K562 (cell line): ENCODE data around the gene ANTKMT. TPM values are rescaled to one million over a fixed set of nuclear protein-coding genes. Genes with fewer than 3 reads are reported as not detected.
A peak's percentile ranks its signal among the peaks of the same experiment; 100 is the strongest.

Source experiments
- ATAC-seq: fragments of 200-7000 bp; cut with Tn5 transposase; 3 replicates; pipeline ENCODE4 v1.9.1; 2020; ENCODE audit warnings: moderate library complexity
- BruUV-seq: library from RNA; stranded (reverse); fragments of 400-500 nt; replicated peaks from 2 replicates; lab custom pipeline; 2021; lab: Mats Ljungman, UMichigan
- CTCF ChIA-PET: fragments of 300-600 bp; formaldehyde crosslinking; extraction: SDS; loops from one replicate; lab custom pipeline; 2021; ENCODE audit warnings: low intra/inter-chr PET ratio; lab: Yijun Ruan, JAX
- POLR2A ChIA-PET: fragments of 300-600, 350-650 bp; sonication (Branson Sonifier 250); formaldehyde crosslinking; extraction: SDS; loops from one replicate; lab custom pipeline; 2021; ENCODE audit warnings: antibody characterized with exemption, inconsistent platforms; lab: Yijun Ruan, JAX
- DNase-seq, 4 experiments: peaks; one replicate each; pipeline versions ENCODE4 v3.0.0 to v3.0.0-alpha.2; 2011 to 2018; ENCODE audit warnings: low spot score in 3 of 4, mixed read lengths in 3 of 4; ENCODE audit errors: extremely low read depth in 1 of 4
- FAIRE-seq: peaks from 2 replicates; lab custom pipeline; 2011; peaks lifted over from hg19 to GRCh38; lab: Jason Lieb, UNC
- H2AFZ ChIP-seq: 2 replicates; pipeline ENCODE4 v1.6.0; 2011; ENCODE audit warnings: low read depth, low read length, control low read depth, inconsistent platforms
- H3K27ac ChIP-seq: fragments of 200-600 bp; 3 replicates; pipeline ENCODE4 v1.8.0; 2011; ENCODE audit warnings: low read depth, mild to moderate bottlenecking, control low read depth, inconsistent platforms, low read length, moderate library complexity, mixed read lengths; ENCODE audit errors: extremely low read depth
- H3K27me3 ChIP-seq, 2 experiments: fragments of 300-600 bp in 1 of 2; 2 replicates in 1 of 2; 3 replicates in 1 of 2; pipeline versions ENCODE4 v1.6.0 to v1.8.0; 2011; ENCODE audit warnings: inconsistent platforms in 2 of 2, low read length in 2 of 2, mild to moderate bottlenecking in 1 of 2, mixed read lengths in 1 of 2, moderate library complexity in 1 of 2; ENCODE audit not compliant: control insufficient read depth in 2 of 2, insufficient read depth in 2 of 2
- H3K36me3 ChIP-seq: fragments of 300-600 bp; 3 replicates; pipeline ENCODE4 v1.8.0; 2011; ENCODE audit warnings: mild to moderate bottlenecking, low read length, inconsistent platforms; ENCODE audit not compliant: control insufficient read depth, insufficient read depth
- H3K4me1 ChIP-seq, 2 experiments: fragments of 200-600 bp in 1 of 2; replicated peaks in 1 of 2; 2 replicates in 1 of 2; 3 replicates in 1 of 2; pipeline versions ENCODE4 v1.5.1 to v1.8.0; 2011; ENCODE audit warnings: inconsistent platforms in 2 of 2, low read length in 2 of 2, mild to moderate bottlenecking in 1 of 2, mixed read lengths in 1 of 2, moderate library complexity in 1 of 2; ENCODE audit not compliant: control insufficient read depth in 2 of 2, insufficient read depth in 2 of 2
- H3K4me2 ChIP-seq: 2 replicates; pipeline ENCODE4 v1.6.1; 2011; ENCODE audit warnings: low read length, control low read depth, inconsistent platforms, mixed read lengths; ENCODE audit not compliant: insufficient read depth
- H3K4me3 ChIP-seq: fragments of 200-600 bp; sonication (generic), shearing (Covaris generic); 2 replicates; pipeline ENCODE4 v1.5.1; 2016; ENCODE audit warnings: control low read depth, inconsistent platforms
- H3K79me2 ChIP-seq: fragments of 200-600 bp; 3 replicates; pipeline ENCODE4 v1.8.0; 2011; ENCODE audit warnings: low read length, inconsistent platforms; ENCODE audit not compliant: control insufficient read depth, insufficient read depth
- H3K9ac ChIP-seq, 2 experiments: 2 replicates each; pipeline versions ENCODE4 v1.6.0 to v1.6.1; 2011; ENCODE audit warnings: low read depth in 2 of 2, low read length in 2 of 2, control low read depth in 1 of 2, inconsistent platforms in 1 of 2, mild to moderate bottlenecking in 1 of 2, mixed read lengths in 1 of 2; ENCODE audit not compliant: insufficient read depth in 1 of 2
- H3K9me1 ChIP-seq: one replicate; pipeline ENCODE4 v1.6.0; 2011; ENCODE audit warnings: inconsistent platforms, mild to moderate bottlenecking, low read length, moderate library complexity; ENCODE audit not compliant: control insufficient read depth, insufficient read depth
- H3K9me3 ChIP-seq: replicated peaks from 2 replicates; pipeline ENCODE4 v1.5.1; 2011; ENCODE audit warnings: low read depth, low read length, inconsistent platforms; ENCODE audit not compliant: control insufficient read depth, insufficient read depth
- H4K20me1 ChIP-seq: replicated peaks from 2 replicates; pipeline ENCODE4 v1.6.1; 2011; ENCODE audit warnings: low read length, inconsistent platforms, mixed read lengths; ENCODE audit not compliant: control insufficient read depth, insufficient read depth
- CHD1 ChIP-seq: fragments of 200-600 bp; sonication (generic); IDR thresholded peaks from one replicate; pipeline ENCODE4 v1.6.1; 2012; ENCODE audit warnings: mild to moderate bottlenecking, moderate library complexity, low read length, inconsistent platforms
- EP300 ChIP-seq: IDR thresholded peaks from 2 replicates; pipeline ENCODE4 v1.6.1; 2012; ENCODE audit warnings: low read length, improper control_type of control experiment
- HMGN3 ChIP-seq: IDR thresholded peaks from 2 replicates; pipeline ENCODE4 v1.6.1; 2011; ENCODE audit warnings: borderline replicate concordance, low read depth, mild to moderate bottlenecking, mixed read lengths, low read length; ENCODE audit not compliant: insufficient read length; ENCODE audit errors: extremely low read depth
- HNRNPL ChIP-seq: fragments of 200-400 bp; formaldehyde crosslinking; IDR thresholded peaks from 2 replicates; pipeline ENCODE4 v1.6.1; 2017; ENCODE audit warnings: low read depth, mild to moderate bottlenecking, low read length
- MCM2 ChIP-seq: fragments of 450-650 bp; IDR thresholded peaks from 2 replicates; pipeline ENCODE4 v1.6.1; 2017; ENCODE audit warnings: low read depth, mild to moderate bottlenecking
- MTA2 ChIP-seq: fragments of 450-650 bp; IDR thresholded peaks from 2 replicates; pipeline ENCODE4 v1.6.1; 2016; ENCODE audit warnings: low read depth
- RBFOX2 ChIP-seq: fragments of 200-400 bp; formaldehyde crosslinking; IDR thresholded peaks from 2 replicates; pipeline ENCODE4 v1.6.1; 2017; ENCODE audit warnings: low read depth, mild to moderate bottlenecking, low read length, moderate library complexity
- RFX5 ChIP-seq: IDR thresholded peaks from 2 replicates; pipeline ENCODE4 v1.6.1; 2011; ENCODE audit warnings: low read depth, mild to moderate bottlenecking, improper control_type of control experiment, low read length
- TAF9B ChIP-seq: fragments of 450-650 bp; IDR thresholded peaks from 2 replicates; pipeline ENCODE4 v1.6.1; 2018; ENCODE audit warnings: mild to moderate bottlenecking; ENCODE audit not compliant: partially characterized antibody
- YY1 ChIP-seq, 3 experiments: IDR thresholded peaks; 2 replicates each; pipeline ENCODE4 v1.6.1; 2011; ENCODE audit warnings: low read length in 2 of 3, mild to moderate bottlenecking in 2 of 3, moderate library complexity in 2 of 3, borderline replicate concordance in 1 of 3, control low read depth in 1 of 3, low read depth in 1 of 3; ENCODE audit not compliant: insufficient read depth in 3 of 3, insufficient replicate concordance in 2 of 3, control insufficient read depth in 1 of 3, insufficient read length in 1 of 3; ENCODE audit errors: extremely low read depth in 1 of 3
- ZBTB7A ChIP-seq: IDR thresholded peaks from 2 replicates; pipeline ENCODE4 v1.6.1; 2011; ENCODE audit warnings: low read depth, mild to moderate bottlenecking, low read length, moderate library complexity, borderline replicate concordance; ENCODE audit not compliant: control insufficient read depth
- ZNF24 ChIP-seq: fragments of 450-650 bp; IDR thresholded peaks from 2 replicates; pipeline ENCODE4 v1.6.1; 2016
- ZNF316 ChIP-seq: fragments of 450-650 bp; IDR thresholded peaks from 2 replicates; pipeline ENCODE4 v1.6.1; 2016
- WGBS: fragments of 100-300 bp; shearing (Covaris generic); methylation state at CpG from one replicate; pipeline ENCODE4 v1.1.6; 2016; ENCODE audit warnings: low coverage, mixed read lengths; ENCODE audit not compliant: insufficient coverage; ENCODE audit errors: missing lambda C conversion rate; 5-methylcytosine and 5-hydroxymethylcytosine counted together
- in situ Hi-C: fragments of 300-500 bp; cut with MboI; formaldehyde crosslinking; loops from 4 replicates; pipeline ENCODE4 v1.15.0; 2018; ENCODE audit warnings: inconsistent platforms, mixed read lengths
- intact Hi-C: fragments of 100-400 bp; cut with micrococcal nuclease; formaldehyde crosslinking; loops from 2 replicates; pipeline ENCODE4 v1.14.2; 2022
- polyA plus RNA-seq, 8 experiments: library from polyadenylated mRNA; depleted of rRNA in 4 of 8; stranded (reverse) in 5 of 8; unstranded in 3 of 8; fragments of >200 nt; fragmentation: Nextera tagmentation in 2 of 8; fragmentation: Illumina TruSeq in 1 of 8; extraction: Ambion mirVana in 2 of 8; extraction: Trizol in 1 of 8; gene quantifications; 2 replicates each; pipeline versions ENCODE4 v1.2.1 to v1.2.3, GENCODE V29; 2011 to 2014; ENCODE audit warnings: inconsistent platforms in 1 of 8, missing spikeins in 1 of 8
- total RNA-seq, 7 experiments: library from RNA; depleted of rRNA in 6 of 7; stranded (reverse); fragments of >200 nt in 6 of 7; fragmentation: Illumina TruSeq in 2 of 7; extraction: Trizol in 2 of 7; gene quantifications; 2 replicates each; pipeline versions ENCODE4 v1.2.1 to v1.2.3, GENCODE V29; 2011 to 2021; ENCODE audit warnings: low replicate concordance in 1 of 7
- TF ChIP-seq, protein P1 (sequence below): sonication (generic); formaldehyde crosslinking; IDR thresholded peaks from 2 replicates; pipeline ENCODE4 v1.8.0; 2022; ENCODE audit warnings: mild to moderate bottlenecking, missing genetic modification reagents, borderline replicate concordance
- TF ChIP-seq, protein P2 (sequence below): fragments of 250-450 bp; sonication (Bioruptor Pico); IDR thresholded peaks from 2 replicates; pipeline ENCODE4 v1.5.0; 2022; ENCODE audit warnings: mild to moderate bottlenecking
- TF ChIP-seq, protein P3 (sequence below): fragments of 250-450 bp; sonication (Bioruptor Pico); IDR thresholded peaks from 2 replicates; pipeline ENCODE4 v1.5.0; 2021

ANTKMT gene
- total and polyA plus RNA-seq, 9 of the 15 experiments (the other 6 are each of a cell fraction or from before 2014, with no cell fraction given) = 0.58 to 217 (median 19.1) TPM

DNA sequence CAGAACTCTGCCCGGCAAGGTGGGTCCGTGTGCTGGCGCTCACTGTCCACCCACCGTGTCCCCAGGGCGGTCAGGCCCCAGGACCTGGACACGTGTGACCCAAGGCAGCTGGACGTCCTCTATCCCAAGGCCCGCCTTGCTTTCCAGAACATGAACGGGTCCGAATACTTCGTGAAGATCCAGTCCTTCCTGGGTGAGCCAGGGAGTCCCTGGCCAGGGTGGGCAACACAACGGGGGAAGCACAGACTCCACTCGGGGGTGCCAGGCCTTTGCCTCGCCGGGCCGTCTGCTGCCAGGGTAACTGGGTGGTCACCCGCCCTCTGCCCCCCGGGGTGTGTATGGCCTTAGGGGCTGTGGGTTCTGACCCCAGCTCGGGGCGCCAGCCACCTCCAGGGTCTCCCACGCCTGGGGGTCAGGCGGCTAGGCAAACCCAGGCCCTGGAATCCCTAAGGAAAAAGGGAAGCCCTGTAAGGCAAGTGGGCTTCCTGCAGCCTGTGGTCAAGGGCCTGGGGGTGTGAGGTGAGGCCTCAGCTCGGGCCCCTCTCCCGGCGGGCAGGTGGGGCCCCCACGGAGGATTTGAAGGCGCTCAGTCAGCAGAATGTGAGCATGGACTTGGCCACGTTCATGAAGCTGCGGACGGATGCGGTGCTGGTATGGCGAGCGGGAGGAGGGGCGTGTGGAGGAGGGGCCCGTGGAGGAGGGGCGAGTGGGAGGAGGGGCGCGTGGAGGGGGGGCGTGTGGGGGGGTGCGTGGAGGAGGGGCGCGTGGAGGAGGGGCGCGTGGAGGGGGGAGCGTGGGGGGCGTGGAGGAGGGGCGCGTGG, 46.1 kb downstream of the ANTKMT start:
- BruUV-seq = no TSS peak
- FAIRE-seq (no peak), ATAC-seq (no peak), DNase-seq (peak in 2 of 4 experiments; percentile 47 to 61)
- Histone ChIP-seq H2AFZ (no peak overlapping the region), H3K9me1 (no peaks in the 10 kb centered on the region), H3K79me2 (no peaks in the 10 kb centered on the region), H3K9ac (peak overlapping the region in 1 of 2 experiments; percentile 35; a peak in 1 of 4 replicates), H3K27me3 (peaks cover 0 to 6% of the 10 kb centered on the region in 2 experiments; a peak in 1 of 5 replicates), H3K27ac (no peak overlapping the region), H4K20me1 (0 out of 2 replicates have a peak, but pooled peaks cover 3% of the 10 kb centered on the region), H3K4me2 (no peak overlapping the region), H3K9me3 (no peaks in the 10 kb centered on the region), H3K36me3 (no peaks in the 10 kb centered on the region), H3K4me3 (no peak overlapping the region), H3K4me1 (peaks cover 0 to 72% of the 10 kb centered on the region in 2 experiments; a peak in 2 of 5 replicates)
- intact Hi-C loops = no loop called here
- ChIA-PET POLR2A (interaction anchor here (0.6 to 1.5 kb wide), 3 partner anchors 9 to 25 kb away, joined by 3 read pairs; partner anchors contain the start of genes CHTF18 and RPUSD1), CTCF (no interaction called here)
- in situ Hi-C loops = no loop called here
- WGBS = 29% methylated on average over 25 of the region's 48 CpGs
- TF ChIP-seq, protein P1, sequence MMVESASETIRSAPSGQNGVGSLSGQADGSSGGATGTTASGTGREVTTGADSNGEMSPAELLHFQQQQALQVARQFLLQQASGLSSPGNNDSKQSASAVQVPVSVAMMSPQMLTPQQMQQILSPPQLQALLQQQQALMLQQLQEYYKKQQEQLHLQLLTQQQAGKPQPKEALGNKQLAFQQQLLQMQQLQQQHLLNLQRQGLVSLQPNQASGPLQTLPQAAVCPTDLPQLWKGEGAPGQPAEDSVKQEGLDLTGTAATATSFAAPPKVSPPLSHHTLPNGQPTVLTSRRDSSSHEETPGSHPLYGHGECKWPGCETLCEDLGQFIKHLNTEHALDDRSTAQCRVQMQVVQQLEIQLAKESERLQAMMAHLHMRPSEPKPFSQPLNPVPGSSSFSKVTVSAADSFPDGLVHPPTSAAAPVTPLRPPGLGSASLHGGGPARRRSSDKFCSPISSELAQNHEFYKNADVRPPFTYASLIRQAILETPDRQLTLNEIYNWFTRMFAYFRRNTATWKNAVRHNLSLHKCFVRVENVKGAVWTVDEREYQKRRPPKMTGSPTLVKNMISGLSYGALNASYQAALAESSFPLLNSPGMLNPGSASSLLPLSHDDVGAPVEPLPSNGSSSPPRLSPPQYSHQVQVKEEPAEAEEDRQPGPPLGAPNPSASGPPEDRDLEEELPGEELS (CRISPR knock-in tag) = no peak
- TF ChIP-seq HNRNPL (0 out of 2 replicates have a peak, but pooled peaks have one; percentile 28), MCM2 (no peak), EP300 (no peak), MTA2 (no peak), HMGN3 (no peak), CHD1 (no peak), TAF9B (no peak), RFX5 (no peak), ZNF24 (no peak), ZBTB7A (peak; percentile 55; the same call in 1 of the 2 replicates), ZNF316 (peak; percentile 41), YY1 (IDR thresholded peaks at IDR 0.05; ENCODE audit: borderline replicate concordance in 1 of 3, control insufficient read depth in 1 of 3, extremely low read depth in 1 of 3, insufficient read depth in 3 of 3, insufficient read length in 1 of 3, insufficient replicate concordance in 2 of 3, low read depth in 1 of 3, low read length in 2 of 3) (no peak), RBFOX2 (no peak)
- TF ChIP-seq, protein P2, sequence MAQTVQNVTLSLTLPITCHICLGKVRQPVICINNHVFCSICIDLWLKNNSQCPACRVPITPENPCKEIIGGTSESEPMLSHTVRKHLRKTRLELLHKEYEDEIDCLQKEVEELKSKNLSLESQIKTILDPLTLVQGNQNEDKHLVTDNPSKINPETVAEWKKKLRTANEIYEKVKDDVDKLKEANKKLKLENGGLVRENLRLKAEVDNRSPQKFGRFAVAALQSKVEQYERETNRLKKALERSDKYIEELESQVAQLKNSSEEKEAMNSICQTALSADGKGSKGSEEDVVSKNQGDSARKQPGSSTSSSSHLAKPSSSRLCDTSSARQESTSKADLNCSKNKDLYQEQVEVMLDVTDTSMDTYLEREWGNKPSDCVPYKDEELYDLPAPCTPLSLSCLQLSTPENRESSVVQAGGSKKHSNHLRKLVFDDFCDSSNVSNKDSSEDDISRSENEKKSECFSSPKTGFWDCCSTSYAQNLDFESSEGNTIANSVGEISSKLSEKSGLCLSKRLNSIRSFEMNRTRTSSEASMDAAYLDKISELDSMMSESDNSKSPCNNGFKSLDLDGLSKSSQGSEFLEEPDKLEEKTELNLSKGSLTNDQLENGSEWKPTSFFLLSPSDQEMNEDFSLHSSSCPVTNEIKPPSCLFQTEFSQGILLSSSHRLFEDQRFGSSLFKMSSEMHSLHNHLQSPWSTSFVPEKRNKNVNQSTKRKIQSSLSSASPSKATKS = no peak
- TF ChIP-seq, protein P3, sequence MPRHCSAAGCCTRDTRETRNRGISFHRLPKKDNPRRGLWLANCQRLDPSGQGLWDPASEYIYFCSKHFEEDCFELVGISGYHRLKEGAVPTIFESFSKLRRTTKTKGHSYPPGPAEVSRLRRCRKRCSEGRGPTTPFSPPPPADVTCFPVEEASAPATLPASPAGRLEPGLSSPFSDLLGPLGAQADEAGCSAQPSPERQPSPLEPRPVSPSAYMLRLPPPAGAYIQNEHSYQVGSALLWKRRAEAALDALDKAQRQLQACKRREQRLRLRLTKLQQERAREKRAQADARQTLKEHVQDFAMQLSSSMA = no peak
